Fibroblast of lung (primary cell): ENCODE measurements around the gene SEMA4G.

Source experiments
- CTCF ChIP-seq, 2 donors: IDR thresholded peaks in 1 of 2; conservative IDR thresholded peaks in 1 of 2; 1 replicate in 1 of 2; 2 replicates in 1 of 2; pipeline ENCODE4 v1.5.1; 2011 to 2012; ENCODE audit warnings: low read length in 2 of 2, control low read depth in 1 of 2, inconsistent platforms in 1 of 2, low read depth in 1 of 2, mild to moderate bottlenecking in 1 of 2
- EZH2 ChIP-seq: IDR thresholded peaks from 2 replicates; pipeline ENCODE4 v1.5.1; 2012; ENCODE audit warnings: low read length, control low read depth, mild to moderate bottlenecking; ENCODE audit errors: missing control alignments

GRCh38 chr10:100978901-100979195 lies 9.5 kb downstream of the SEMA4G start:
- TF ChIP-seq EZH2 (no peak), CTCF (conservative IDR thresholded peaks at IDR 0.05 in 1 of 2, IDR thresholded peaks at IDR 0.05 in 1 of 2; ENCODE audit: low read depth in 1 of 2, low read length in 2 of 2) (no peak)
